LNCaP clone FGC (cell line): ENCODE measurements around the gene SRRT.
"Not testable (repeated sequence)": the region's sequence is repeated elsewhere in the genome, so short reads cannot be mapped to it uniquely, and the experiment has no call there.

Source experiments
- DNase-seq: peaks from one replicate; pipeline ENCODE4 v3.0.0-alpha.2; 2011; ENCODE audit warnings: low read depth
- H3K4me3 ChIP-seq: 2 replicates; pipeline ENCODE4 v1.5.1; 2011; ENCODE audit warnings: mild to moderate bottlenecking, low read depth, low read length, control low read depth
- TF ChIP-seq, protein P1 (sequence below): IDR thresholded peaks from 2 replicates; pipeline ENCODE4 v1.5.1; 2012; ENCODE audit warnings: mild to moderate bottlenecking; ENCODE audit not compliant: control insufficient read depth, insufficient read depth; ENCODE audit errors: extremely low read depth

The SRRT gene

GRCh38 chr7:100902638-100903037 is 27.7 kb downstream of the SRRT start:
- TF ChIP-seq, protein P1, sequence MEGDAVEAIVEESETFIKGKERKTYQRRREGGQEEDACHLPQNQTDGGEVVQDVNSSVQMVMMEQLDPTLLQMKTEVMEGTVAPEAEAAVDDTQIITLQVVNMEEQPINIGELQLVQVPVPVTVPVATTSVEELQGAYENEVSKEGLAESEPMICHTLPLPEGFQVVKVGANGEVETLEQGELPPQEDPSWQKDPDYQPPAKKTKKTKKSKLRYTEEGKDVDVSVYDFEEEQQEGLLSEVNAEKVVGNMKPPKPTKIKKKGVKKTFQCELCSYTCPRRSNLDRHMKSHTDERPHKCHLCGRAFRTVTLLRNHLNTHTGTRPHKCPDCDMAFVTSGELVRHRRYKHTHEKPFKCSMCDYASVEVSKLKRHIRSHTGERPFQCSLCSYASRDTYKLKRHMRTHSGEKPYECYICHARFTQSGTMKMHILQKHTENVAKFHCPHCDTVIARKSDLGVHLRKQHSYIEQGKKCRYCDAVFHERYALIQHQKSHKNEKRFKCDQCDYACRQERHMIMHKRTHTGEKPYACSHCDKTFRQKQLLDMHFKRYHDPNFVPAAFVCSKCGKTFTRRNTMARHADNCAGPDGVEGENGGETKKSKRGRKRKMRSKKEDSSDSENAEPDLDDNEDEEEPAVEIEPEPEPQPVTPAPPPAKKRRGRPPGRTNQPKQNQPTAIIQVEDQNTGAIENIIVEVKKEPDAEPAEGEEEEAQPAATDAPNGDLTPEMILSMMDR, result no peak
- no peak for DNase-seq
- H3K4me3 ChIP-seq, result no peak overlapping the region

DNA sequence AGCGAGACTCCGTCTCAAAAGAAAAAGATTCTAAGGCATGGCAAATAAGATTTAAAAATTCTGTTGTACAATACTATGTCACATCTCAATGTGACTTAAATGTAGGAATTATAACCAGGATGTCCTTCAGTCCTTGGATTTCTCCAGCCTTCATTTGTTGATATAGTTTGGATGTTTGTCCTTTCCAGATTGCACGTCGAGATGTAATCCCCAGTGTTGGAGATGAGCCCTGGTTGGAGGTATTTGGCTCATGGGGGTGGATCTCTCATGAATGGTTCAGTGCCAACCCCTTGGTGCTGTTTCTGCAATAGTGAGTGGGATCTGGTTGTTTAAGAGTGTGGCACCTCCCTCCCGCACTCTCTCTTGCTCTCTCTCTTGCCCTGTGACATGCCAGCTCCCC is 33.6 kb downstream of the SRRT start:
- no peak for DNase-seq
- H3K4me3 ChIP-seq, result no peak overlapping the region
- TF ChIP-seq, protein P1, result no peak

GRCh38 chr7:100910443-100910842 is 35.5 kb downstream of the SRRT start:
- DNase-seq, H3K4me3 ChIP-seq: not testable (repeated sequence)

- no peak for DNase-seq
- H3K4me3 ChIP-seq, result no peak overlapping the region
- TF ChIP-seq, protein P1, result no peak
Measured at GRCh38 chr7:100911484-100911883, 36.6 kb downstream of the SRRT start.

GRCh38 chr7:100914208-100914878 is 39.4 kb downstream of the SRRT start:
- TF ChIP-seq, protein P1, result no peak
- no peak for DNase-seq

DNA sequence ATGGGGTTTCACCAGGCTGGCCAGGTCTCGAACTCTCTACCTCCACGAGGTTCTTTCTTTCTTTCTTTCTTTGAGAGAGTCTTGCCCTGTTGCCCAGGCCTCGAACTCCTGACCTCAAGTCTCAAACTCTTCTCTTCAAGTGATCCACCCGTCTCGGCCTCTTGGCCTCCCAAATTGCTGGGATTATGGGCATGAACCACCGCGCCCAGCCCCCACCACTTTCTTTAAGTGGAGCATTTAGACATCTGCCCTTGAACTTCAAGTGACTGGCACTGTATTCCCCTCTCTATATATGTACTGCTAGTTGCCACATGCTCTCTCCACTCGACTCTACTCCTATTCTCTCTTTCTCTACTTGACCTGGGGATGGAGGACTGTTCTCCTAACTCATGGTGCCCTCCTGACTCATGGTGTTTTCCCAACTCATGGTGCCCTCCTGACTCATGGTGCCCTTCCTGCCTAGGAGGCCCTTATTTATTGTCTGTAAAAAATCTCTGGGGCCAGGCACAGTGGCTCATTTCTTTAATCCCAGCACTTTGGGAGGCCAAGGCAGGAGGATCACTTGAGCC is 40.1 kb downstream of the SRRT start:
- TF ChIP-seq, protein P1, result no peak
- no peak overlapping the region for H3K4me3 ChIP-seq
- DNase-seq, result no peak

More at GRCh38 chr7:100914208-100914878, 39.4 kb downstream of the SRRT start:
- H3K4me3 ChIP-seq, result no peak overlapping the region

DNA sequence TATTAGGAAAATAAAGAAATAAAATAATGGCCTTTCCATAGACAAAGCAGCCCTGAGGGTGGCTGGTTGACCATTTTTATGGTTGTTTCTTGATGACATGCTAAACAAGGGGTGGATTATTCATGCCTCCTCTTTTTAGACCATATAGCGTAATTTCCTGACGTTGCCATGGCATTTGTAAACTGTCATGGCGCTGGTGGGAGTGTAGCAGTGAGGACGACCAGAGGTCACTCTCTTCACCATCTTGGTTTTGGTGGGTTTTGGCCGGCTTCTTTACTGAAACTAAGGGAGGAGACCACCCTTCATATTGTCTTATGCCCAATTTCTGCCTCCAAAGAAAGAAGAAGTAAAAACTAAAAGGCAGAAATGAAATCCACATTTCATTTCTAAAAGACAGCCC is 44.4 kb downstream of the SRRT start:
- DNase-seq, H3K4me3 ChIP-seq: not testable (repeated sequence)

GRCh38 chr7:100919779-100920437 is 45.0 kb downstream of the SRRT start:
- DNase-seq, H3K4me3 ChIP-seq: not testable (repeated sequence)
